Measurements from ENCODE around the gene NDFIP1.
A peak's percentile ranks its signal among the peaks of the same experiment; 100 is the strongest.
"Not testable (repeated sequence)": the region's sequence is repeated elsewhere in the genome, so short reads cannot be mapped to it uniquely, and the experiment has no call there.

Gene NDFIP1, protein sequence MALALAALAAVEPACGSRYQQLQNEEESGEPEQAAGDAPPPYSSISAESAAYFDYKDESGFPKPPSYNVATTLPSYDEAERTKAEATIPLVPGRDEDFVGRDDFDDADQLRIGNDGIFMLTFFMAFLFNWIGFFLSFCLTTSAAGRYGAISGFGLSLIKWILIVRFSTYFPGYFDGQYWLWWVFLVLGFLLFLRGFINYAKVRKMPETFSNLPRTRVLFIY

DNA sequence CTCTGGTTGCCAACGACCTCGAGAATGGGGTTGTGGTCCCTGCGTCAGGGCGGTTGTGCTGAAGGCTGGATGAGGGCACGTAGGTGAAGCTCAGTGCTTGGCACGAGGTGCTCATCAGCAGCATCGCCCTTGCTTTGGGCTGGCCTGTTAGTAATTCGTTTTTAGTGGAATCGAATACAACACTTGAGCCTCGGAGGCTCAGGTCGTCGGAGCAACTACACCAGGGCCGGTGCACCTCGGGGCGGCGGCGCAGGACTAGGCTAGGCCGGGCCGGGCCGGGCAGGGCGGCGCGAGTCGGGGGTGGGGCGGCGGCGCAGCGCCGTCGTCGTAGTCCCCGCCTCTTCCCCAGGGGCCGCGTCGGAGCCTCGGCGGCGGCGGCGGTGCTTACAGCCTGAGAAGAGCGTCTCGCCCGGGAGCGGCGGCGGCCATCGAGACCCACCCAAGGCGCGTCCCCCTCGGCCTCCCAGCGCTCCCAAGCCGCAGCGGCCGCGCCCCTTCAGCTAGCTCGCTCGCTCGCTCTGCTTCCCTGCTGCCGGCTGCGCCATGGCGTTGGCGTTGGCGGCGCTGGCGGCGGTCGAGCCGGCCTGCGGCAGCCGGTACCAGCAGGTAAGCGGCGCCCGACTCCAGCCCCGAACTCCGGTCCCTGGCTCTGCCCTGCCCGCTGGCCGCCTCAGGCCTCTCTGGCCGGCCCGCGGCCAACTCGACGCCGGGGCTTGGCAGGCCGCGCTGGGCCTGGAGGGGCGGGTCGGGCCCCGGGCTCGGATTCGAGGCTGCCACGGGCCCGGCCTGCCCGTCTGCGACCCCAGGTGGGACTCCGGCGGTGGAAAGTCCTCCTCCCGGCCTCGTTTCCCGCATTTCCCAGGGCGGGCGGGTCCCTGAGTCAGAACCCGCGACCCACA is at the start of gene NDFIP1:
TSS of gene NDFIP1 (plus strand) at position 348 of the 899 bp plus-strand sequence. CDS start at position 544, 196 bp downstream.
- DNase-seq: peak; percentile 85

DNA sequence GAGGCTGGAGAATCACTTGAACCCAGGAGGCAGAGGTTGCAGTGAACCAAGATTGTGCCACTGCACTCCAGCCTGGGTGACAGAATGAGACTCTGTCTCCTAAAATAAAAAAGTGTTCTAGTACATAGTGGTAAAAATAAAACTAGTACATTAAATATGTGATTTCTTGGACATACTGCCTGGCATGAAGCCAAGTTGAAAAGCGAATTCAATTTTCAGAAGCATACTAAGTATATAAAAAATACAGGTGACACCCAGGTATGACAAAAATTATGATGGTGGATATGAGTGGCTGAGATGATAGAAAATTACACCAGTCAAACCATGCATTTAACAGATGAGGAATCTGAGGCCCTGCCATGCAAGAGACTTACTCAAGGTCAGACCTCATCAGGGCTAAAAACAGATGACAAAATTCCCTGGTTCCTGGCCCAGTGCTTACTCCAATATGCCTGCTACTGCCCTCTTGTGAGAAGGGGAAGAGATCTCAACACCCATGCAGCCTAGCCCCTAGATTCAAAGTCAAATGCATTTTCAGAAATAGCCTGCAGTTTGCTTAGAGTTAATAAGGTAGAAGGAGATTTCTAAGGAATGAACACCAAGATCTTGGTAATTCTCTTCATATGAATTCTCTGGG is 49.2 kb upstream of the NDFIP1 start:
- DNase-seq: no peak

DNA sequence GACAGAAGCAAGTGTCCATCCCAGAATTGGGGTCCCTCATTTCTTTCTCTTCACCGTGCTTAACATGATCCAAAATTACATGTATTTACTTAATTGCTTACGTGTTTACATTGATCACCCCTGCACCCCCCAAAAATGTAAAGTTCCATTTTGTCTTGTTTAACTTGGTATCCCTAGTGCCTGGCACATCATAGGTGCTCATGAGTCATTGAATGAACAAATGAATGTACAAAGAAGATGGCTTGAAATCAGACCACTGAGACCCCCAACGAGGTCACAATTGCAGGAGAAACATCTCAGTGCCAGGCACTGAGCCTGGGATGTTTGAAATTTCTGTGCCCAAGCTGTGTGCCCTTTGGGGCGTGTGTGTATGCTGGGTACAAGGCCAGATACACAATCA is 45.2 kb upstream of the NDFIP1 start:
- DNase-seq: no peak

DNA sequence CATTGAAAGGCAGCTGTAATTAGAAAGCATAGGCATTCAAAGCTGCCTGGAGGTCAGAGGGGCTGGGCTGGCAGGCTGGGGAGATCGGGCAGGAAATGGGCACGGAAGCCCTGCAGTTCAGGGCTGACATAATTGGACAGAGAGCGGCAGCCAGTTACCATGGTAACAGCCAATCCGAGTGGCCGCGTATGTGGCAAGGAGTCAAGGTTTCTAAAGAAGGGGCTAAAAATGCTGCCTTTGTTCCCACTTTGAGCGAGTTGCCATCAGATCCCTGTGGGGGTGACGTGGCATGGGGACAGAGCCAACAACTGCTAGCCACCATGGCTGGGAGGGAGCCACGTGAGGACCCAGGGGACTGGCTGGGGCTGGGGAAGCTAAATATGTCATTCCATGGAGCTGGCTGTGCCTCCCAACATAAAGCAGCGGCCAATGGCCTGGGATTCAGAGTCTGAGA is 44.7 kb upstream of the NDFIP1 start:
- DNase-seq: peak; percentile 27

DNA sequence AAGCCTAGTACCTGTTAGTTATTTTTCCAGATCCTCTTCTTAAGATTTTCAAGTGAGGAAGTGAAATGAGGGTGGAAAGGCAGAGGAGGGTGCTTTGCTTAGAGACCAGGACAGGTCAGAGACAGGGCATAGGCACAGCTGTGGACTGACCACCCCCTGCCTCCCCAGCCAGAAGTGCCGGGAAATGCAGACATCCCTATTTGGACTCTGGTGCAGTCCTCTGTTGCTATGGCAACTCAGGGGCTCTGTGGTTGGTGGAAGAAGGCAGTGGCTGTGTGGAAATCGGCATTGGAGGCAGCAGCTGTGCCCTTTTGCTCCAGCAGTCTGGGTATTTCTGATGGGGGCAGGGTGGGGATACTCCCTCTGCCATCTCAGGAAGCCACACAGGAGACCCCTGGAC is 43.3 kb upstream of the NDFIP1 start:
- peak; percentile 67 for DNase-seq

DNA sequence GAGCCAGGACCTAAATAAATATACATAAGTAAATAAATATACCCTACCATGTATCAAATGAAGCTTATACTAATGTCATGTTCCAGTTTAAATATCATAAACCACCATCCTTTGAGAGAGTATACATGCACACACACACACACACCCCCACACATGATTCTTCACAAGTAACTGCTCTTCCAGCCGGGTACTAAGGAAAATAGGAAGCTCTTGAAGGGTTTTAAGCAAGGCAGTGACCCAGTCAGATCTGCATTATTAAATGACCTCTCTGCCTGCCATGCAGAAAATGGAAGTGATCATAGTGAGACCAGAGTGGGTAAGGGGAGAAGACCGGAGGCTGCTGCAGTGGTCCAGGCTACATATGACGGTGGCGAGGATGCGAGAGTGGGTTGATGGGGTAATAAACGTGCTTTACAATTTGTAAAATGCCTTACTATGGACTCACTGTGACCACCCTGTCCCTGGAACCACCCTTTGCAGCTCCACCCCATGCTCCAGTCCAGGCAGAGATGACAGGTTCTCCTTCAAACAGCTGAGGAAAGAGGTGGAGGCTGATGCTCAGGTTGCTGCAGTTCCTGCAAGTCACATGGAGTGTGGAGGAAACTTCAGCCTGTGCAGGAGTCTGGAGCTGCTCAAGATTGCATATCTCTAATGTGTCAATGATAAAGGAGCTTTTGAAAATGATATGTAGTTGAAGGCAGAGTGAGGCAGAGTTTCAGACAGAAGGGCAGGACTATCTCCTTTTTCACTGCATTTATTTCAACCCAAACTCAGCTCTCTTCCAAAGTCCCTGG is 38.8 kb upstream of the NDFIP1 start:
- DNase-seq: no peak

DNA sequence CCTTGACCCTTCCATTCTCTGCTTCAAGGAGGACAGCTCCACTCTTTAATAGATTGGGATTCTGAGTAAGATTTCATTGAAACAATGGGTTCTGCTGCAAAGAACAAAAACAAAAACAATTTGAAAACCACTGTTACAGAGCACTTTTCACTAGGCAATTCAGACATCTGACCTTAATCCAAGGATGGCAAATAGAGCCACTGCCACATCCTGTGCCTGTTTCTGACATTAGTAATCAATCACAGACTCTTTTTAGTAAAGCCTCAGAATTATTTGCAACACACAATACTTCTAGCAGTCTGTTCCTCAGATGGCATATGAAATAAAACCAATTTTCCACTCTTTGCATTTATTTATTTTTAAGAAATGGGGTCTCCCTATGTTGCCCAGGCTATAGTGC is 37.8 kb upstream of the NDFIP1 start:
- no peak for DNase-seq

DNA sequence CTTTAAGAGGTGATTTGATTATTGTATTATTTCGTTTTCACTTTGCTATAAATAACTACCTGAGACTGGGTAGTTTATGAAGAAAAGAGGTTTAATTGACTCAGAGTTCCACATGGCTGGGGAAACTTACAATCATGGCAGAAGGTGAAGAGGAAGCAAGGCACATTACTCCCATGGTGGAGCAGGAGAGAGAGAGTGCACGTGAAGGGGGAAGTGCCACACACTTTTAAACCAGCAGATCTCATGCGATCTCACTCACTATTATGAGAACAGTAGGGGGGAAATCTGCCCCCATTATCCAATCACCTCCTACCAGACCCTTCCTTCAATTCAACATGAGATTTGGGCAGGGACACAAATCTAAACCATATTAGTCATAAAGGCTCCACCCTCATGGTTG is 36.1 kb upstream of the NDFIP1 start:
- DNase-seq: no peak

DNA sequence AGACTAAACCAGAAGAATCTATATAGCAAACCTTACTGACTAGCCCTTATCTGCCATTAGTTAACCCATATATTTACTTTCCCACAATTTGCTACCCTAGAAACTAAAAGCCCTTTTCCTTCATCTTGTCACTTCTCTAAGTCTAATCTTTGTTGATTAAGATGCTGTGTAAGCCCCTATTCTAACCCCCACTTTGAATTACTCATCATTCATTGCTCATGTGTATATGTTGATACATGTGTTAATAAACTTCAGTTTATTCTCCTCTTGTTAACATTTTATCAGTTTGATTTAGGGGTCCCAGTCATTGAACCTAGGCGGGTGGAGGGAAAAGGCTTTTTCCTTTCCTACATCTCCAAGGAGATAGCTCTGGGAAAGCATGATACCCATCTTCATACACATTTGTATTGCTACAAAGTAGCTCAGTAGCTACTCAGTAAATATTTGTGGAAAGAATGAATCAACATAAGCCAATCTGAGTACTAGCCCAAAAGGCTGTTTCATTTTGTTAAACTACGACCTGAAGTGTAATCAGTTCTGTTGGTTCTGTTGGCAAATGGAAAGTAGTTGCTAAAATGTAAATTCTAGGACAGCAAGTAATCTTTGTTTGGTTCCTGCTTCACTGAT is 35.1 kb upstream of the NDFIP1 start:
- DNase-seq: no peak

DNA sequence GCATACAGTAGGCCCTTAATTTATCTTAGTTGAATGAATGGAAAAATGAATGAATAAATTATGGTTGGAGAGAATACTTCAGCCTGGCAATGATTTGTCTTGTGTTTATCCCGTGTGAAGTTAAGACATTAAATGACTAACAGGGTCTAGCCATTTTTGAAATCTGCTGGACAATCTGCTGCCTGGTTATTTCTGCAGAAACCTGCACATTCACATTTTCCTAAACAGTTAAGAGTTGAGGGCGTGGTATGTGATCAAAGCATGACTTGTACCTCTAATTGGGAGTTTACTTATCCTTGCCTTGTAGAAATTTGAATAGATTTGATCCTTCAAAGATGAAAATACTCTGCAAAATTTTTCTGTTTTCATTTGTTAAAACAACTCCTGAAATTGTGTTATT is 34.6 kb upstream of the NDFIP1 start:
- no peak for DNase-seq

DNA sequence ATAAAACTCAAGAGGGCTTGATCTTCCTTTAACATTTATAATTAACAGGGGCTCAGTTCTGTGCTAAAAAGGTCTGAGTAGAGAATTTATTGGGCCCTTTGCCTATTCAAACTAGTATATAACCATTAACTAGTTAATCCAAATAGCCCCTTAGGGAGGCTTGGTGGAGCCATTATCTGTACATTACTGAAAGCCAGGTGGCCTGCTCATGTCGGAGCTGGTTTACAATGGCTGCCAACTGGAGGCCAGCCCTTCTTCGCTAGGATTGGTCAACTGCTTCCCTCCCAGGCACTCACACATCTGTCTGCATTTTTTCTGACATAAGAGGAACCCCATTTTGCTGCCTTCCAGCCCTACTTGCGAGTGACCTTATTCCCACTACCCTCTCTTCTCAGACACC is 30.4 kb upstream of the NDFIP1 start:
- DNase-seq: no peak

DNA sequence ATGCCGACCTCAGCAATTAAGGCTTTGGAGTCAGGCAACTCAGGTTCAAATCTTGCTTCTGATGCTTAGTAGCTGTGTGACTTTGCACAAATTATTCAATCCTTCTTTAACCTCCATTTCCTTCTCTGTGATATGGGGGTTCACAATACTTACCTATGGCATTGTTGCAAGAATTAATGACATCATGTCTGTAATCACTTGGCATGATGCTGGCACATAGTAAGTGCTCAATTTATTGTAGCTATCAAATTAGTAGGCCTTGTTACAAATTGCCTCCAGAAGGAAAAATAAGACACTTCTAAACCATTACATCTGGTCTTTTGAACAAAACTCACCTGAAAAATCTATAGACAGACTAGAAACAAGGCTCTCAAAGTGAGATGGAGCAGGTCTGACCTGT is 29.9 kb upstream of the NDFIP1 start:
- DNase-seq: no peak

DNA sequence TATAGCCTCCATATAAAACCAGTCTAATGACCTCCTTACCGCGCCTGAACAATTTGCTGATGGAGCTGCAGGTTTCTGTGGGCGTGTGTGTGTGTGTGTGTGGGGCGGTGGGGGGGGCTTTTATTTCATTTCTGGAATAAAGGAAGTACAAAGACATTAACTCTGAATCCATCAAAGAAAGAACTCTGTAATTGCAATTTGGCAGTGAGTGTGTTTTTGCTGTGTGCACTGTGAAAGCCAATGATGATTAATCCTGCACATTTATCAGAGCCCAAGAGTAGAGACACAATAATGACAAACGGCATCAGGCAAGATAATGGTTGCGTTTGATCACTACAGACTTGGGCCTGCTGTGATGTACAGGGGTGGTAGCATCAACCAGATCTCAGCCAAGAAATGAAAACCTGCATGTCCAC is 29.3 kb upstream of the NDFIP1 start:
- no peak for DNase-seq

DNA sequence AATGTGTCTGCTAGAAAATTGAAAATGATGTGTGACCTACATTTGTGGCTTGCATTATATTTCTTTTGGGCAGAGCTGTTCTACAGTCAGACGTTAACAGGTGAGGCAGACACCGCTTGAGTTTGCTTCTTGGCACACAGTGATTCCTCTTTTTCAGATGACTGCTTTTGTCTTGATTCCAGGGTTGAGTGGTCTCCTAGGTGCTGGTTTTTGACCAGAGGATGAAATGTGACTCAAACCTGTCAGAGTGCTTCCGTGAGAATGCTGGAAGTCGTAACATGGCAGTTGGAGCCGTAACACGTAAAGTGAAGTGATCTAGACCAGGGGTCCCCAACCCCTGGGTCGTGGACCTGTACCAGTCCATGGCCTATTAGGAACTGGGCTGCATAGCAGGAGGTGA is 28.3 kb upstream of the NDFIP1 start:
- DNase-seq: no peak

DNA sequence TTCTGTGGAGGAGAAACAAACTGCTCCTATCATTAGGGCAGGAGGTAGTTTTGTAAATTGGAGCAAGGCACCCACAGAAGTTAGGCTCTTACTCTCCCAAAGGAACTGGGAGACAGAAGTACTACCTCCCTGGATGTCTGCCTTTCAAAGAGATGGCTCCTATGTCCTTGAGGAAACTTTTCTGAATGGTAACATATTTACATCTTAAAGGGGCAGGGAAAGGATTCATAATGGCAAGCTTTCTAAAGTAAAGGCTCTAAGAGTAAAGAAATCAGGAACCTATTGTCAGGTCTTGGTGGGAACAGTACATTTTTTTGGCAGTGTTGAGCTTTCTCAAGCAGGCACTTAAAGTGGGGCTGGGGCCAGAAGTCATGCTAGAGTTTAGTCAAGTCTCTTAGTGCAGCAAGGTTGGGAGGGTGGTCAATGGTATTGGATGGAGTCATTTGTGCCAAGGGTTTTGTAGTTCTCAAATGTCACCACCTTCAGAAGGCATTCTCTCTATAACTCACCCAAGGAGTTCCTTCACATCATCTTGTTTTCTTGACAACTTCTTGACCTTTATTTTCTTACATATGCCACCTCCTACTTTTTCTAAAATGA is 26.3 kb upstream of the NDFIP1 start:
- DNase-seq: no peak

DNA sequence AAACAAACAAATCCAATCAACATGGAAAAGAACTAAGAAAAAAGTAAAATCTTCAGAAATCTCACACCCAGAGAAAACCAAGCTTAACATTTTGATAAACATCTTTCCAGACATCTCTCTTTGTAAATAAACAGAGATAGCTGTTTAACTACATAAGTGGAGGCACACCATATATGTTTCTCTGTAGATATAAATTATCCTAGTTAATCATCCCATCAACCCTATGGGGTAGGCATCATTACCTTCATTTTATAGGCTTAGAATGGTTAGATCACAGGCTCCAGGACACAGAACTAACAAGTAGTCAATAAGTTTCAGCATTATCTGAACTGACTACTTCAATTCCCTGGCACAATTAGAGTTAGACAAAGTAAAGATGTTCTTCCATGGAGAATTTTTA is 22.4 kb upstream of the NDFIP1 start:
- DNase-seq: no peak

DNA sequence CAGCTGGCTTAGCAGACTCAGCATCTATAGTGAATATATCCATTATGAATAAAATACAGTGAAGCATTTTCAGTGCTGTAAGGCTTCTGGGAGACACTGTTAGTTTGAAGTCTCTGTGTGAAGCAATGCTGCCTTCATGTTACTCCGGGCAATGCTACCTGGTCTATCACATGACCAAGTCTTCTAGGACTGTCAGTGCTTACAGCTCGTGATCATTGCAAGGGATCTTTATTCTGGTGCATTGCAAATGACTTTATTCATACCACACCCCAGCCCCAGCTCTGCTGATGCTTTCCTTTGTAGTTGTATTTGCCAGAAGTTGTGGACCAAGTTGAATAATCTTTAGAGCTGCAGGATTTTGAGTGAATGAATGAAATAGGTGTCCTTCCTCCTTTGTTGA is 21.9 kb upstream of the NDFIP1 start:
- DNase-seq: no peak

DNA sequence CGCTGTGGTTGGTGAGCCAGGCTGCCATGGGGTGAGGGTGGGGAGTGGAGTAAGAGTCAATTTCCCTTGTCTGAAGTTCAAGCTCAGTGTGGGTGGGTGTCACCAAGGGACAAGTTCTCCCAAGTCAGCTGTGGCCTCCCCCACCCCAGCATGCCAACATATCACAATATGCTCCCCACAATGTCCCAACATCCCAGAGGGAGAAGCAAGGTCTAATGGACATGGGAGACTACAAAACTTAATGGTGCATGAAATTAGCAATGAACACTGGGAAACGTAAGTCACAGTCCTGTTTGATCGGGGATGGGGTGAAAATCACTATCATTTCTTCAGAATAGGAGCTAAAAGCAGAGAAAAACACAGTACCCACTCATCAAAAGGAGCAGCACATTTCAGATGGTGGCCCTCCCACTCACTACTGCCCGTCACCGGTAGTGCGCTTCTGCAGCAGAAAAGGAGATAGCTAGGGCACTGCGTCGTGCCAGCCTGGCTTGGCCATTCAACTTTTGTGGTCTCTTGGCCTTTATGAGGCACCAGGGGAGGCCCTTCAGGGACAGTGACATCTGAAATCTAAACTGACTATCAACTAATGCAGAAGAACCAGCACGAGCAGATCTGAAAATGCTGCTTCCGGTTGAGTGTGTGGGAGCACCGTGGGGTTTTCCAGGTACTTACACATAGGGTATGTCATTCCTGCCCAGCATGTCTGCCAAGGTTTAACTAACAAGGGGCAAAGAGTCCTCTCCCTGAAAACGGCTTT is 20.5 kb upstream of the NDFIP1 start:
- no peak for DNase-seq

DNA sequence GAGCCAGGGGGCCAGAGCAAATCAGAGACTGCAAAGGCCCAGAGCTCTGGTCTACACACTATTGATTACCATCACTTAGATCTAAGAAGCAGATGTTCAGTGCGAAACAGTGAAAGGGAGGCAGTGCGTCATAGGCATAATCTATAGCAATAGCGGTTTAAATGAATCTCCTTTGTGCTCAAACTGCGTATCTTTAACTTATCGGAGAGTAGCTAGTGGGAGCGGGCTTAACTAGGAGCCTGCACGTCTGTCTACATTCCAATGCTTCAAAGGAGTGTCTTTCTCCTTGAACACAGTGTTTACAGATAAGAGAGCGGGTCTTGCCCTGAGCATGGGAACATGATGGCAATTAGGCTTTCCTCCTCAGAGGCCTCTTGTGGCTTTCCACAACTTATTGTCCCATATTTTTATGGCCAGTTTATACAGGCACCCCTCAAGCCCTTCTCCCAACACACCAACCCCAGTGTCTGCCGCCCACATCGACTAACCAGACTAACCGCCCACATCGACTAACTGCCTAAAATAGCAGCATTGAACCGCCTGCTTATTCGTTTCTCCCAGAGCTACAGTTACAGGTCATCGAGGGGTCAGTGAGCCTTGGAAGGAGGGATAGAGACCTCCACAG is 19.6 kb upstream of the NDFIP1 start:
- DNase-seq: not testable (repeated sequence)

DNA sequence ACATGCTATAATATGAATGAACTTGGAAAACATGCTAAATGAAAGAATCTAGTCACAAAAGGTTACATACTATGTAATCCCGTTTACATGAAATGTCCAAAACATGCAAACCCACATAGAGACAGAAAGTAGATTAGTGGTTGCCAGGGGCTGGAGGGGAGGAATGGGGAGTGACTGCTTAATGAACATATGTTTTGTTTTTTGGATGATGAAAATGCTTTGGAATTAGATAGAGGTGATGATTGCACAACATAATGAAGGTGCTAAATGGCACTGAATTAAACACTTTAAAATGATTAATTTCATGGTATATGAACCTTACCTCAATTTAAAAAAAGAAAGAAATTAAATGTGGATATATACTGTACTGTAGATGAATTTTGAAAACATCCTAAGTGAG is 17.6 kb upstream of the NDFIP1 start:
- DNase-seq: no peak

DNA sequence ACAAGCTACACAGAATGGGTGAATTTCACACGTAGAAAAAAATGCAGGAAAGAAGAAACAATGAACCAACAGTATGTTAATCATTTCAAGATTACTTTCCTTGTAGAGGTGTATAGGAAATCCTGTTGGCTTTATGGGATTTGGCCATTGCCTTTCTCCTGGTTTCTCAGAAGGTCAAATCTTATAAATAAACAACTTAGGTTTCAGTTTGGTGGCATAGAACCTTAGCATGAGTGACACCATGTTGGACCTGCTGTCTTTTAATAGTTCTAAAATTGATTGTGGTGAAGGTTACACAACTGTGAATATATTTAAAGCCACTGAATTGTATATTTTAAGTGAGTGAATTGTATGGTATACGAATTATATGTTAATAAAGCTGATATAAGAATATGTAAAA is 16.7 kb upstream of the NDFIP1 start:
- no peak for DNase-seq
